Measurements from ENCODE around the gene ZNF506.

Gene ZNF506

DNA sequence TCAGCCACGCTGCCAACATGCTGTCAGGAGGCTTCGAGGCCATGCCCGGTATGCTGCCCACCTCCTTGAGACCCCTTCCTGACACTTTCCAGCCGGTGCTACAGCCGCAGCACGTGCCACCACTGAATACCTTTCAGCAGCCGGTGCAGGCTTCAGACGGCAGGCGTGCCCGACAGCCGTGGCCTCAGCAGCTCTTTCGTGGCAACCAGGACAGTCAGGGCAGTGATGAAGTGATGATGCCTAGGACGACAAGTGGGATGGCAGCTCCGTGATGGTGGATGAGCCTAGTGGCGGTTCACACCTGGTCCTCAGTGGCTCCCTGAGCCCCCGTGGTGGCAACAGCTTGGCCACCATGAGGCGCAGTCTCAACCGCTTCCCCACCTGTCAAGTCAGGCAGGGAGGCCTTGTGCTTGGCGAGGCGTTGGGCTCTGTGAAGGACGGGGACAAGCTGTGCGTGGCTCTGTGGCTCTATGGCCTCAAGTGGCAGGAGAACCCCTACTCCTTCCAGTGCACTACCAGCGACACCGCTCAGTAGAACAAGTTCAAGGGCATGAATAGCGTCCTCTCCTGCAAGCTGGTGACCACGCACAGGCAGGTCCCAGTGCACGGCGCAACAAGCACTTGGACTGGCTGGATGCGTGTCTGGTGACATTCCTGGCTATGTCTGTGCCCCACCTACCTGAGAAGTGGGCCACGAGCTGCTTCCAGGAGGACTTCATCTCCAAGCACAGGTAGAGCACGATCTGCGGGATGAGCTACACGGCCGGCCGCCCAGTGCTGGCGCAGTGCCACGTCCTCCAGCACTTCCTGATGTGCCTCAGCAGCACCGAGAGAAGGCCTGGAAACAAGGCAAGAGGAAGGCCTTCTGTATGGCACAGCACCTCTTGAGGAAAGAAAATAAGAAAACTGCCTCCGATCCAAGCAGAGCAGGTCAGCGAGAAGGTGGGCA lies 70.4 kb downstream of the ZNF506 start:
- TF ChIP-seq CTCF (IDR thresholded peaks at IDR 0.05; ENCODE audit: low read depth, low read length), result no peak
- H3K36me3 ChIP-seq, result no peaks in the 10 kb centered on the region
- DNase-seq, result no peak

GRCh38 chr19:19749908-19750841 lies 71.4 kb downstream of the ZNF506 start:
- Histone ChIP-seq H3K9me3 (no peaks in the 10 kb centered on the region; the same call in 1 of the 2 replicates), H3K4me3 (ENCODE audit: low read depth, low read length) (no peak overlapping the region), H3K27me3 (no peaks in the 10 kb centered on the region), H3K4me1 (no peaks in the 10 kb centered on the region), H3K36me3 (no peaks in the 10 kb centered on the region)
- no peak for DNase-seq
- TF ChIP-seq CTCF (IDR thresholded peaks at IDR 0.05; ENCODE audit: low read depth, low read length), result no peak

More for the DNA sequence above, 70.4 kb downstream of the ZNF506 start:
- Histone ChIP-seq H3K9me3 (no peaks in the 10 kb centered on the region), H3K4me1 (no peaks in the 10 kb centered on the region), H3K4me3 (ENCODE audit: low read depth, low read length) (no peak overlapping the region), H3K27me3 (no peaks in the 10 kb centered on the region)

- Histone ChIP-seq H3K4me1 (no peaks in the 10 kb centered on the region), H3K4me3 (ENCODE audit: low read depth, low read length) (no peak overlapping the region), H3K27me3 (no peaks in the 10 kb centered on the region), H3K9me3 (no peaks in the 10 kb centered on the region; the same call in 1 of the 2 replicates), H3K36me3 (no peaks in the 10 kb centered on the region)
- TF ChIP-seq CTCF (IDR thresholded peaks at IDR 0.05; ENCODE audit: low read depth, low read length), result no peak
- DNase-seq, result no peak
Observed at GRCh38 chr19:19749117-19749907, 72.2 kb downstream of the ZNF506 start.

GRCh38 chr19:19748249-19748938 lies 73.2 kb downstream of the ZNF506 start:
- DNase-seq, result no peak
- Histone ChIP-seq H3K27me3 (no peaks in the 10 kb centered on the region), H3K9me3 (no peaks in the 10 kb centered on the region; the same call in 1 of the 2 replicates), H3K4me3 (ENCODE audit: low read depth, low read length) (no peak overlapping the region), H3K36me3 (no peaks in the 10 kb centered on the region), H3K4me1 (no peaks in the 10 kb centered on the region)
- TF ChIP-seq CTCF (IDR thresholded peaks at IDR 0.05; ENCODE audit: low read depth, low read length), result no peak

Measured in BE2C (cell line).